Heart left ventricle (tissue), 13 donors: Measurements from ENCODE around the gene LDAH.

Source experiments
- CTCF ChIP-seq, 12 donors: fragments of 200-600 bp; sonication (generic) in 4 of 12; IDR thresholded peaks; one replicate each; pipeline versions ENCODE4 v1.5.0 to v1.8.0; 2018 to 2022; ENCODE audit warnings: antibody characterized with exemption in 12 of 12, mild to moderate bottlenecking in 5 of 12
- POLR2A ChIP-seq, 2 donors: fragments of 450-650 bp; IDR thresholded peaks; one replicate each; pipeline ENCODE4 v1.6.1; 2017; ENCODE audit warnings: antibody characterized with exemption in 2 of 2, mild to moderate bottlenecking in 2 of 2, moderate library complexity in 2 of 2
- donor health status: ischemic (EF 13 %, LVEDD 7.1; RV severe dilation, severe dysfunction).
- donor health status: DM: no; HTN: yes; CAD: no.
- donor health status: DM: no; HTN: no; CAD: no.
- donor health status: ischemic (EF 25% LVEDD 6.9; RV normal size, moderate dysfunction).
- donor health status: ischemic (EF 25% LVEDD 5.7; RV mildly dilated, moderate dysfunction).
- donor health status: ischemic (EF 35%, LVEDD 5.7; RV mildly dilated, moderate dysfunction).
- donor health status: nonischemic (EF 11% LVEDD 7.7; RV severe dilation, severe dysfunction).
- donor health status: DM: yes; HTN: yes; CAD: no.
- donor health status: PGD.
- donor health status: ischemic (EF 29% LVEDD 5.4; RV normal size, mild dysfunction).
- donor health status: nonischemic (EF 23%, LVEDD 6.1; RV moderate dilation, normal function).

DNA sequence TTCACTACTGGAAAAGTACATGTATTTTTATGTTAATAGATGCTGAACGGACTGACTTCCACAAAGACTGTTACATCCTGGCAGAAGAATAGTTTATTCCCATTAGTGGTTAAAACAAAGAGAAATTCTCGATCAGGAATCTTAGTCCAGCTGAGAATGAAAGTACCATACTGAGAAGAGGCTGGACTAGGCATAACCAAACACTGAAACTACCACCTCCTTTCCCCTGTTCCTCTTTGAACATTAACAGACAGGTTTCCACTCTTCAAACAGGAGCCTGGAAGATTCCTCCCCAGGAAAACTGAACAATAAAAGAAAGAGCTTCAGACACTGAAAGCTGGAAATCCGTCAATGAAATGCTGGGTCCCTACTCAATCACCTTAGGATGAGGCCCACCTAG, 25.8 kb downstream of the LDAH start:
- TF ChIP-seq CTCF (IDR thresholded peaks at IDR 0.05) (no peak), POLR2A (IDR thresholded peaks at IDR 0.05) (no peak)
